ENCODE data around the gene RNF114. TPM values are rescaled to one million over a fixed set of nuclear protein-coding genes. Genes with fewer than 3 reads are reported as not detected.

RNF114 gene
- total RNA-seq, 1 experiment from 2014 or later = 88.1 TPM

DNA sequence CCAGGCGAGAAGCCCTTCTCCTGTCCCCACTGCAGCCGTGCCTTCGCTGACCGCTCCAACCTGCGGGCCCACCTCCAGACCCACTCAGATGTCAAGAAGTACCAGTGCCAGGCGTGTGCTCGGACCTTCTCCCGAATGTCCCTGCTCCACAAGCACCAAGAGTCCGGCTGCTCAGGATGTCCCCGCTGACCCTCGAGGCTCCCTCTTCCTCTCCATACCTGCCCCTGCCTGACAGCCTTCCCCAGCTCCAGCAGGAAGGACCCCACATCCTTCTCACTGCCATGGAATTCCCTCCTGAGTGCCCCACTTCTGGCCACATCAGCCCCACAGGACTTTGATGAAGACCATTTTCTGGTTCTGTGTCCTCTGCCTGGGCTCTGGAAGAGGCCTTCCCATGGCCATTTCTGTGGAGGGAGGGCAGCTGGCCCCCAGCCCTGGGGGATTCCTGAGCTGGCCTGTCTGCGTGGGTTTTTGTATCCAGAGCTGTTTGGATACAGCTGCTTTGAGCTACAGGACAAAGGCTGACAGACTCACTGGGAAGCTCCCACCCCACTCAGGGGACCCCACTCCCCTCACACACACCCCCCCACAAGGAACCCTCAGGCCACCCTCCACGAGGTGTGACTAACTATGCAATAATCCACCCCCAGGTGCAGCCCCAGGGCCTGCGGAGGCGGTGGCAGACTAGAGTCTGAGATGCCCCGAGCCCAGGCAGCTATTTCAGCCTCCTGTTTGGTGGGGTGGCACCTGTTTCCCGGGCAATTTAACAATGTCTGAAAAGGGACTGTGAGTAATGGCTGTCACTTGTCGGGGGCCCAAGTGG, 51.9 kb downstream of the RNF114 start (continued):
- no peak for TF ChIP-seq KAT7 (CRISPR knock-in tag; IDR thresholded peaks at IDR 0.05; ENCODE audit: borderline replicate concordance)

DNA sequence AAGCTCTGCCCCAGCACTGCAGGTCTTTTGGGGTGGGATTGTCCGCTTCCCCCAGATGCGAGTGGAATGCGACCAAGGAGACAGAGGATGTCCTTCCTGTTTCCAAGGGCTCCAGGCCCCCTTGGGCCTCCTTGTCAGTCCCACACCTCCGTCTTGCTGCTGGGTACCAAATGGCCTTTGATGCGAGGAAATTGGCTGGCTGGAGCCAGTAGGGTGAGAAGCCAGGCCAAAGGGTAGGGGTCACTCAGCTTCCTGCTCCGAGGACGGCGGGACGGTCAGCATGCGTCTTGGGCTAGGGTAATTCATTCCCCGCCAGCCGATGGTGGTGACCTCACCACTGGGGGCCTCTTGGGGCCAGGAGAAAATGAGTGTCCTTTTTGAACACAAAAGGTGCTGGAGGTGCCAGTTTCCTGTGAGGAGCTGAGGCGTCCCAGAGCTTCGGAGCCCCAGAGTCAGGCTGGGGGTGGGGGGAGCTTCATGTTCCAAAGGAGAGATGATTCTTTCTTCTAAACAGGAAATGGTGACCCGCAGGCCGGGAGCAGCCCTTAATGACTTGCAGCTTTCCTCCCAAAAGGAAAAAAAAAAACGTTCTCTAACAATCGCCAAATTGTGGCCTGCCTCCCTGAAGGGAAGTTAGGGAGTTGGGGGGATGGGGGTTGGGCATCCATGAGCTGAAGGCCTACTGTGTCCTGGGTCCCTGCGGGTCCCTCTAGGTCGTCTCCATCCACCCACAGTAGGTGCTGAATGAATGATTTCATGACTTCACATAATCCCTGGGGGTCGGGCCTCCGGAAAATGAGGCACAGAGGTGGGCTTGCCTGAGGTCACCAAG, 53.3 kb downstream of the RNF114 start:
- ChIA-PET CTCF (interaction anchor here (0.9 to 4.3 kb wide), 11 partner anchors 9 to 201 kb away, joined by 3 to 44 read pairs (median 4); partner anchors contain the start of gene CEBPB), POLR2A (interaction anchor here (0.6 to 1.3 kb wide), 7 partner anchors 12 to 177 kb away, joined by 3 to 6 read pairs (median 4); no protein-coding TSS in a partner anchor)
- peak; percentile 47 for ATAC-seq
- peak; percentile 33 for DNase-seq (ENCODE audit: low spot score)
- TF ChIP-seq ETV6 (CRISPR knock-in tag; IDR thresholded peaks at IDR 0.05) = peak; percentile 32; the same call in 1 of the 2 replicates
- TF ChIP-seq FOXP1 (CRISPR knock-in tag; IDR thresholded peaks at IDR 0.05; ENCODE audit: borderline replicate concordance) = peak; percentile 64; the same call in 1 of the 2 replicates
- no peak for TF ChIP-seq CBFB (CRISPR knock-in tag; IDR thresholded peaks at IDR 0.05; ENCODE audit: low read depth)
- TF ChIP-seq, protein P1, sequence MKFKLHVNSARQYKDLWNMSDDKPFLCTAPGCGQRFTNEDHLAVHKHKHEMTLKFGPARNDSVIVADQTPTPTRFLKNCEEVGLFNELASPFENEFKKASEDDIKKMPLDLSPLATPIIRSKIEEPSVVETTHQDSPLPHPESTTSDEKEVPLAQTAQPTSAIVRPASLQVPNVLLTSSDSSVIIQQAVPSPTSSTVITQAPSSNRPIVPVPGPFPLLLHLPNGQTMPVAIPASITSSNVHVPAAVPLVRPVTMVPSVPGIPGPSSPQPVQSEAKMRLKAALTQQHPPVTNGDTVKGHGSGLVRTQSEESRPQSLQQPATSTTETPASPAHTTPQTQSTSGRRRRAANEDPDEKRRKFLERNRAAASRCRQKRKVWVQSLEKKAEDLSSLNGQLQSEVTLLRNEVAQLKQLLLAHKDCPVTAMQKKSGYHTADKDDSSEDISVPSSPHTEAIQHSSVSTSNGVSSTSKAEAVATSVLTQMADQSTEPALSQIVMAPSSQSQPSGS (CRISPR knock-in tag; IDR thresholded peaks at IDR 0.05; ENCODE audit: borderline replicate concordance, low read depth) = no peak
- TF ChIP-seq FOXP4 (CRISPR knock-in tag; IDR thresholded peaks at IDR 0.05) = 0 out of 2 replicates have a peak, but pooled peaks have one; percentile 14
- TF ChIP-seq, protein P2, sequence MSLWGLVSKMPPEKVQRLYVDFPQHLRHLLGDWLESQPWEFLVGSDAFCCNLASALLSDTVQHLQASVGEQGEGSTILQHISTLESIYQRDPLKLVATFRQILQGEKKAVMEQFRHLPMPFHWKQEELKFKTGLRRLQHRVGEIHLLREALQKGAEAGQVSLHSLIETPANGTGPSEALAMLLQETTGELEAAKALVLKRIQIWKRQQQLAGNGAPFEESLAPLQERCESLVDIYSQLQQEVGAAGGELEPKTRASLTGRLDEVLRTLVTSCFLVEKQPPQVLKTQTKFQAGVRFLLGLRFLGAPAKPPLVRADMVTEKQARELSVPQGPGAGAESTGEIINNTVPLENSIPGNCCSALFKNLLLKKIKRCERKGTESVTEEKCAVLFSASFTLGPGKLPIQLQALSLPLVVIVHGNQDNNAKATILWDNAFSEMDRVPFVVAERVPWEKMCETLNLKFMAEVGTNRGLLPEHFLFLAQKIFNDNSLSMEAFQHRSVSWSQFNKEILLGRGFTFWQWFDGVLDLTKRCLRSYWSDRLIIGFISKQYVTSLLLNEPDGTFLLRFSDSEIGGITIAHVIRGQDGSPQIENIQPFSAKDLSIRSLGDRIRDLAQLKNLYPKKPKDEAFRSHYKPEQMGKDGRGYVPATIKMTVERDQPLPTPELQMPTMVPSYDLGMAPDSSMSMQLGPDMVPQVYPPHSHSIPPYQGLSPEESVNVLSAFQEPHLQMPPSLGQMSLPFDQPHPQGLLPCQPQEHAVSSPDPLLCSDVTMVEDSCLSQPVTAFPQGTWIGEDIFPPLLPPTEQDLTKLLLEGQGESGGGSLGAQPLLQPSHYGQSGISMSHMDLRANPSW (CRISPR knock-in tag; conservative IDR thresholded peaks at IDR 0.05; ENCODE audit: low read depth) = no peak
- Mint-ChIP-seq H3K27me3 (ENCODE audit: low read depth) (no peaks in the 10 kb centered on the region; the same call in 1 of the 2 replicates), H3K27ac (peak overlapping the region; percentile 89), H3K4me1 (peaks cover 74% of the 10 kb centered on the region), H3K9me3 (no peaks in the 10 kb centered on the region), H3K36me3 (peaks cover 5% of the 10 kb centered on the region; the same call in 1 of the 2 replicates), H3K4me3 (no peak overlapping the region; the same call in 1 of the 2 replicates)

DNA sequence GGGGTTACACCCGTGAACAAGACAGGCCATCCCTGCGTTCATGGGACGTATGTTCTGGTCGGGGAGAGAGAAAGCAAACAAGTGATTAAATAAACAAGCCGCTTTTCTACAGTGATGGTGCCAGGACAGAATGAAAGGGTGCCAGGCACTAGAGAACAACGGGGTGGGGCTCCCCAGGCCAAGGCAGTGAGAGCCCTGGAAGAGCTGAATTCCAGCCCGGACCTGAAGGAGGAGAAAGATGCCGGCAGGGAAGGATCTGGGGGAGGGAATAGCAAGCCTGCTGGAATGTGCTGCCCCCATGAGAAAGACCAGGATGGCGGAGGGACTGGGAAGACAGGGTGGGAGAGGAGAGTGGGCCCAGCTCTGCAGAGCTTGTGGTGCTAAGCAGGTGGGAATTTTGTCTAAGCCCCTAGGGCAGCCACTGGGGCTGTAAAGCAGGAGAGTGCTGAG, 54.1 kb downstream of the RNF114 start:
- Mint-ChIP-seq H3K27ac (peak overlapping the region; percentile 54; the same call in 1 of the 2 replicates), H3K27me3 (ENCODE audit: low read depth) (no peaks in the 10 kb centered on the region; the same call in 1 of the 2 replicates), H3K4me1 (peaks cover 65% of the 10 kb centered on the region), H3K9me3 (no peaks in the 10 kb centered on the region), H3K36me3 (peaks cover 5% of the 10 kb centered on the region; the same call in 1 of the 2 replicates), H3K4me3 (no peak overlapping the region)
- ChIA-PET CTCF (interaction anchor here (1.0 to 4.3 kb wide), 8 partner anchors 10 to 200 kb away, joined by 3 to 44 read pairs (median 6); partner anchors contain the start of gene CEBPB), POLR2A (interaction anchor here (1.1 kb wide), 1 partner anchor 11 kb away, joined by 4 read pairs; no protein-coding TSS in a partner anchor)
- ATAC-seq = peak; percentile 10
- DNase-seq (ENCODE audit: low spot score) = no peak
- no peak for TF ChIP-seq NR3C1 (CRISPR knock-in tag; conservative IDR thresholded peaks at IDR 0.05; ENCODE audit: low read depth)
- no peak for TF ChIP-seq ZSCAN18 (CRISPR knock-in tag; IDR thresholded peaks at IDR 0.05)
- TF ChIP-seq TEAD1 (CRISPR knock-in tag; IDR thresholded peaks at IDR 0.05) = no peak
- TF ChIP-seq ATF3 (CRISPR knock-in tag; conservative IDR thresholded peaks at IDR 0.05) = no peak
- no peak for TF ChIP-seq ZBTB21 (CRISPR knock-in tag; IDR thresholded peaks at IDR 0.05; ENCODE audit: borderline replicate concordance)
- TF ChIP-seq ELF4 (CRISPR knock-in tag; IDR thresholded peaks at IDR 0.05; ENCODE audit: low read depth) = no peak
- TF ChIP-seq ZMAT4 (CRISPR knock-in tag; IDR thresholded peaks at IDR 0.05) = no peak
- no peak for TF ChIP-seq NFE2L1 (CRISPR knock-in tag; IDR thresholded peaks at IDR 0.05)
- TF ChIP-seq ERG (CRISPR knock-in tag; IDR thresholded peaks at IDR 0.05) = no peak
- TF ChIP-seq JAZF1 (CRISPR knock-in tag; IDR thresholded peaks at IDR 0.05) = no peak
- TF ChIP-seq ESRRA (CRISPR knock-in tag; IDR thresholded peaks at IDR 0.05; ENCODE audit: borderline replicate concordance) = no peak
- no peak for TF ChIP-seq ZNF416 (CRISPR knock-in tag; IDR thresholded peaks at IDR 0.05)
- TF ChIP-seq ZNF232 (CRISPR knock-in tag; IDR thresholded peaks at IDR 0.05) = no peak
